GM23338 (cell line): Measurements from ENCODE around the gene GABBR1.

Experiments
- EZH2 ChIP-seq: fragments of 200-600 bp; sonication (generic); IDR thresholded peaks from one replicate; pipeline ENCODE4 v1.8.0; 2017; ENCODE audit warnings: antibody characterized with exemption, mild to moderate bottlenecking, low read depth; ENCODE audit not compliant: unreplicated experiment
- EZH2phosphoT487 ChIP-seq: fragments of 200-600 bp; sonication (generic); IDR thresholded peaks from one replicate; pipeline ENCODE4 v1.8.1; 2018; ENCODE audit warnings: antibody characterized with exemption; ENCODE audit not compliant: unreplicated experiment
- JUNB ChIP-seq: IDR thresholded peaks from one replicate; pipeline ENCODE4 v1.6.1; 2016; ENCODE audit warnings: antibody characterized with exemption; ENCODE audit not compliant: unreplicated experiment
- POLR2AphosphoS5 ChIP-seq: IDR thresholded peaks from 2 replicates; pipeline ENCODE4 v1.6.1; 2016; ENCODE audit warnings: antibody characterized with exemption, low read depth
- ZNF114 ChIP-seq: fragments of 250-450 bp; sonication (Bioruptor Pico); IDR thresholded peaks from 2 replicates; pipeline ENCODE4 v1.5.0; 2020; ENCODE audit warnings: mild to moderate bottlenecking, moderate library complexity
- TF ChIP-seq, protein P1 (sequence below), 2 experiments: fragments of 200-600 bp in 1 of 2; sonication (generic) in 1 of 2; conservative IDR thresholded peaks; 2 replicates each; pipeline versions ENCODE4 v1.5.1 to v1.6.1; 2016 to 2017; ENCODE audit warnings: antibody characterized with exemption in 2 of 2, low read depth in 2 of 2, mild to moderate bottlenecking in 2 of 2, moderate library complexity in 1 of 2
- TF ChIP-seq, protein P2 (sequence below): IDR thresholded peaks from one replicate; pipeline ENCODE4 v1.6.1; 2018; ENCODE audit warnings: antibody characterized with exemption; ENCODE audit not compliant: unreplicated experiment

GRCh38 chr6:29577544-29577943, 55.4 kb downstream of the GABBR1 start:
- TF ChIP-seq, protein P1, sequence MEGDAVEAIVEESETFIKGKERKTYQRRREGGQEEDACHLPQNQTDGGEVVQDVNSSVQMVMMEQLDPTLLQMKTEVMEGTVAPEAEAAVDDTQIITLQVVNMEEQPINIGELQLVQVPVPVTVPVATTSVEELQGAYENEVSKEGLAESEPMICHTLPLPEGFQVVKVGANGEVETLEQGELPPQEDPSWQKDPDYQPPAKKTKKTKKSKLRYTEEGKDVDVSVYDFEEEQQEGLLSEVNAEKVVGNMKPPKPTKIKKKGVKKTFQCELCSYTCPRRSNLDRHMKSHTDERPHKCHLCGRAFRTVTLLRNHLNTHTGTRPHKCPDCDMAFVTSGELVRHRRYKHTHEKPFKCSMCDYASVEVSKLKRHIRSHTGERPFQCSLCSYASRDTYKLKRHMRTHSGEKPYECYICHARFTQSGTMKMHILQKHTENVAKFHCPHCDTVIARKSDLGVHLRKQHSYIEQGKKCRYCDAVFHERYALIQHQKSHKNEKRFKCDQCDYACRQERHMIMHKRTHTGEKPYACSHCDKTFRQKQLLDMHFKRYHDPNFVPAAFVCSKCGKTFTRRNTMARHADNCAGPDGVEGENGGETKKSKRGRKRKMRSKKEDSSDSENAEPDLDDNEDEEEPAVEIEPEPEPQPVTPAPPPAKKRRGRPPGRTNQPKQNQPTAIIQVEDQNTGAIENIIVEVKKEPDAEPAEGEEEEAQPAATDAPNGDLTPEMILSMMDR (conservative IDR thresholded peaks at IDR 0.05; ENCODE audit: low read depth in 2 of 2): no peak
- TF ChIP-seq EZH2 (no peak), POLR2AphosphoS5 (no peak), JUNB (no peak), EZH2phosphoT487 (no peak), ZNF114 (CRISPR knock-in tag) (no peak)
- TF ChIP-seq, protein P2, sequence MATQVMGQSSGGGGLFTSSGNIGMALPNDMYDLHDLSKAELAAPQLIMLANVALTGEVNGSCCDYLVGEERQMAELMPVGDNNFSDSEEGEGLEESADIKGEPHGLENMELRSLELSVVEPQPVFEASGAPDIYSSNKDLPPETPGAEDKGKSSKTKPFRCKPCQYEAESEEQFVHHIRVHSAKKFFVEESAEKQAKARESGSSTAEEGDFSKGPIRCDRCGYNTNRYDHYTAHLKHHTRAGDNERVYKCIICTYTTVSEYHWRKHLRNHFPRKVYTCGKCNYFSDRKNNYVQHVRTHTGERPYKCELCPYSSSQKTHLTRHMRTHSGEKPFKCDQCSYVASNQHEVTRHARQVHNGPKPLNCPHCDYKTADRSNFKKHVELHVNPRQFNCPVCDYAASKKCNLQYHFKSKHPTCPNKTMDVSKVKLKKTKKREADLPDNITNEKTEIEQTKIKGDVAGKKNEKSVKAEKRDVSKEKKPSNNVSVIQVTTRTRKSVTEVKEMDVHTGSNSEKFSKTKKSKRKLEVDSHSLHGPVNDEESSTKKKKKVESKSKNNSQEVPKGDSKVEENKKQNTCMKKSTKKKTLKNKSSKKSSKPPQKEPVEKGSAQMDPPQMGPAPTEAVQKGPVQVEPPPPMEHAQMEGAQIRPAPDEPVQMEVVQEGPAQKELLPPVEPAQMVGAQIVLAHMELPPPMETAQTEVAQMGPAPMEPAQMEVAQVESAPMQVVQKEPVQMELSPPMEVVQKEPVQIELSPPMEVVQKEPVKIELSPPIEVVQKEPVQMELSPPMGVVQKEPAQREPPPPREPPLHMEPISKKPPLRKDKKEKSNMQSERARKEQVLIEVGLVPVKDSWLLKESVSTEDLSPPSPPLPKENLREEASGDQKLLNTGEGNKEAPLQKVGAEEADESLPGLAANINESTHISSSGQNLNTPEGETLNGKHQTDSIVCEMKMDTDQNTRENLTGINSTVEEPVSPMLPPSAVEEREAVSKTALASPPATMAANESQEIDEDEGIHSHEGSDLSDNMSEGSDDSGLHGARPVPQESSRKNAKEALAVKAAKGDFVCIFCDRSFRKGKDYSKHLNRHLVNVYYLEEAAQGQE: no peak
